D721Med (cell line): Measurements from ENCODE around the gene COMMD3.

Experiments used
- DNase-seq: peaks from one replicate; pipeline ENCODE4 v3.0.0; 2011; ENCODE audit warnings: low spot score; ENCODE audit not compliant: insufficient read length
- FAIRE-seq: peaks from 2 replicates; lab custom pipeline; 2011; peaks lifted over from hg19 to GRCh38; lab: Jason Lieb, UNC
- TF ChIP-seq, protein P1 (sequence below): IDR thresholded peaks from 2 replicates; pipeline ENCODE4 v1.5.1; 2012; ENCODE audit warnings: mild to moderate bottlenecking, control low read depth; ENCODE audit not compliant: insufficient read depth; ENCODE audit errors: missing control alignments

COMMD3 gene

DNA sequence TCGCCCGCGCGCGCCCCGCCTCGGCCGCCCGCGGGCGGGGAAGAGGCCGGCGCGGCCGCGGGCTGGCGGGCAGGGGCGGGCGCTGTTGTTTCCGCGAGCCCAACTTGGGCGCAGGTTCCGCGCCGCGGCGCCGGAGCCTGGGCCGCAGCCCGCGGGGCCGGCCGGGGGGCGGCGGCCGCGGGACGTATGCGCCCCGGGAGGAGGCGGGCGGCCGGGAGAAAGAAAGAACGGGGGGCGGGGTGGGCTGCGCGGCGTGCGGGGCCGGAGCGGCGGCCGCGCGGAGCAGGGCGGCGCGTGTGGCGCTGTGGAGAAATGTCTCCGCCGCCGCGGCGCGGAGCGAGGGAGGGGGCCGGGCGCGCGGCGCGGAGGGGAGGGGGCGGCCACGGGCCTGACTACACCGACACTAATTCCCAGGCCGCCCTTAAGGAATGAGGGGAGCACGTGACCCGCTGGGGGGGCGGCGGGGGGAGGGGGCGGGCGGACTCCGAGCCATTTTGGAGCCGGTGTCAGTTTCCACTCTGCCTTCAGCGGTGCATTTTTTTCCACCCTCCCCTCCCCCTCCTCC, 4.5 kb downstream of the COMMD3 start, which contains the start of gene BMI1:
TSS of gene BMI1 (plus strand) at position 509 of the 565 bp plus-strand sequence. CDS start 5,351 bp downstream, outside the sequence.
- DNase-seq: no peak
- no peak for FAIRE-seq
- TF ChIP-seq, protein P1, sequence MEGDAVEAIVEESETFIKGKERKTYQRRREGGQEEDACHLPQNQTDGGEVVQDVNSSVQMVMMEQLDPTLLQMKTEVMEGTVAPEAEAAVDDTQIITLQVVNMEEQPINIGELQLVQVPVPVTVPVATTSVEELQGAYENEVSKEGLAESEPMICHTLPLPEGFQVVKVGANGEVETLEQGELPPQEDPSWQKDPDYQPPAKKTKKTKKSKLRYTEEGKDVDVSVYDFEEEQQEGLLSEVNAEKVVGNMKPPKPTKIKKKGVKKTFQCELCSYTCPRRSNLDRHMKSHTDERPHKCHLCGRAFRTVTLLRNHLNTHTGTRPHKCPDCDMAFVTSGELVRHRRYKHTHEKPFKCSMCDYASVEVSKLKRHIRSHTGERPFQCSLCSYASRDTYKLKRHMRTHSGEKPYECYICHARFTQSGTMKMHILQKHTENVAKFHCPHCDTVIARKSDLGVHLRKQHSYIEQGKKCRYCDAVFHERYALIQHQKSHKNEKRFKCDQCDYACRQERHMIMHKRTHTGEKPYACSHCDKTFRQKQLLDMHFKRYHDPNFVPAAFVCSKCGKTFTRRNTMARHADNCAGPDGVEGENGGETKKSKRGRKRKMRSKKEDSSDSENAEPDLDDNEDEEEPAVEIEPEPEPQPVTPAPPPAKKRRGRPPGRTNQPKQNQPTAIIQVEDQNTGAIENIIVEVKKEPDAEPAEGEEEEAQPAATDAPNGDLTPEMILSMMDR: no peak

DNA sequence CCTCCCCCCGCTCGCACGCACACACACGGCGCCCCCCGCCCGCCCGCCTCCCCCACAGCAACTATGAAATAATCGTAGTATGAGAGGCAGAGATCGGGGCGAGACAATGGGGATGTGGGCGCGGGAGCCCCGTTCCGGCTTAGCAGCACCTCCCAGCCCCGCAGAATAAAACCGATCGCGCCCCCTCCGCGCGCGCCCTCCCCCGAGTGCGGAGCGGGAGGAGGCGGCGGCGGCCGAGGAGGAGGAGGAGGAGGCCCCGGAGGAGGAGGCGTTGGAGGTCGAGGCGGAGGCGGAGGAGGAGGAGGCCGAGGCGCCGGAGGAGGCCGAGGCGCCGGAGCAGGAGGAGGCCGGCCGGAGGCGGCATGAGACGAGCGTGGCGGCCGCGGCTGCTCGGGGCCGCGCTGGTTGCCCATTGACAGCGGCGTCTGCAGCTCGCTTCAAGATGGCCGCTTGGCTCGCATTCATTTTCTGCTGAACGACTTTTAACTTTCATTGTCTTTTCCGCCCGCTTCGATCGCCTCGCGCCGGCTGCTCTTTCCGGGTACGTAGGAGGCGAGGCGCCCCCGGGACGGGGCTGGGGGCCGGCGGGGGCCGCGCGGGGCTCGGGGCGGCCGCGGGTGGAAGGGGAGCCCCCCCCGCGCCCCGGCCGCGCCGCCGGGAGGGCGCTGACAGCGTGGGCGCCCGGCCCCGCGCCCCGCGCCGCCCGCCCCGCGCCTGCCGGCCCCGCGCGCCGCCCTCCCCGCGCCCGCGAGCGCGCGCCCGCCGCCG, 5.2 kb downstream of the COMMD3 start:
- FAIRE-seq (no peak), DNase-seq (no peak)
- TF ChIP-seq, protein P1: no peak

GRCh38 chr10:22321924-22322640, 5.9 kb downstream of the COMMD3 start:
- DNase-seq (no peak), FAIRE-seq (no peak)
- TF ChIP-seq, protein P1: no peak

DNA sequence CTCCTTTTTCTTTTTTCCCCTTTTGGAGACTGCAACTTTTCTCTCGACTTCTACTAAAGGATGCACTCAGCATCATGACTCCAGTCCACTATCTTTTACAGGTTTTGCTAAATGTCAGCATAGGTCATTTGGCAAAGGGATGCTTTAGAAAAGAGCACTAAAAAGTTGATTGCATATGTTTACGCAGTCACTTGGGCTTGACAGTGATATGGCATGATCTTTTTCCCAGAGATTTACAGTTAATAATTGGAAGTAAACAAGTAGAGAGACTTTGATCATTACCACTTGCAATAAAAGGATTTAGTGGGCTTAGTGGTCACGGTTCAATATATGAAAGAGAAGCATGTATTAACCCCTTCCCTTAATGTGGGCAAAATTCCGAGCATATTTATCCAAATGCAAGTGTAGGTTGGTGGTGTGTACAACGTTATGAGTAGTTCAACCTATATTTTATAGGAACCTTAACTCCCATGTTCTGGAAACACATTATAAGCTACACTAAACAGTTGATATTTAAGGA, 6.5 kb downstream of the COMMD3 start:
- TF ChIP-seq, protein P1: no peak
- DNase-seq (no peak), FAIRE-seq (no peak)

GRCh38 chr10:22323538-22324305, 7.5 kb downstream of the COMMD3 start:
- TF ChIP-seq, protein P1: no peak
- FAIRE-seq: no peak
- DNase-seq: no peak

DNA sequence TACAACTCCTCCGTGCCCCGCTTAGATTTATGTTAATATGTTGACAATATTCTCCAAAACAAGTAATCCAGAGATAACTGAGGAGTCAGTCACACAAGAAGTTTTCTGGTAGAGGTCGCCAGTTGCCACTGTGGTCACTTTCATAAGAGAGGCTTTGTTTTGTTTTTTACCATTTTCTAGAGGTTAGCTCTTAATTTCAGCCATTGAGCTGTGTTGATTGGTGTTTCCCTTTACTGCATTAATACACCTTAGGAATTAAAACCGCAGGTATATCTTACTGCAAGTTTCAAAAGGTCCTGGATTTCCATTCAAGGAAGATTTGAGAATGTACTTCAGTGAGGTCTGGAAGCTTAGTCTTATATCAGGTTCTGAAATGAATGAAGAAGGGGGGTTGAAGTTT, 8.2 kb downstream of the COMMD3 start:
- TF ChIP-seq, protein P1: no peak
- FAIRE-seq (no peak), DNase-seq (no peak)
